CMK (cell line): ENCODE data around the gene CAPN11.
"Not testable (repeated sequence)": the region's sequence is repeated elsewhere in the genome, so short reads cannot be mapped to it uniquely, and the experiment has no call there.

Experiments
- DNase-seq: peaks from one replicate; pipeline ENCODE4 v3.0.0-alpha.2; 2010; ENCODE audit warnings: low read depth

Gene CAPN11

DNA sequence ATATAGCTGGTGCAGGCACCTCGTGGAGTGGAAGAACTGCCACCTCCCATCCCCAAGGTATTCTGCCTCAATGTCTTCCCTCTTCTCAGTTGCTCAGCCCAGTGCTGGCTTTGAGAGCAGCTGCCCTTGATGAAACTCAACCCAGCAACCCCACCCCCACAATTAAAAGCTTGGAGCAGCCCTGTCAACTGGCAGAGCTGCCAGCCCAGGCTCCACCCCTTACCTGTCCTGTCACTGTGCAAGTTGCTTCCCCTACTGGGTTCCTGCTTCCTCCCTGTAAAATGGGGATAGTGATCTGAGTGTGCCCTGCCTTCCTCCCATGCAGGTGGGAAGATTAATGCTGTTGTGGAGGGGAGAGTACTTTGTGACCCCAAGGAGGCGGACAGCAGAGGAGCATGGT is 26.7 kb upstream of the CAPN11 start:
- DNase-seq: no peak

DNA sequence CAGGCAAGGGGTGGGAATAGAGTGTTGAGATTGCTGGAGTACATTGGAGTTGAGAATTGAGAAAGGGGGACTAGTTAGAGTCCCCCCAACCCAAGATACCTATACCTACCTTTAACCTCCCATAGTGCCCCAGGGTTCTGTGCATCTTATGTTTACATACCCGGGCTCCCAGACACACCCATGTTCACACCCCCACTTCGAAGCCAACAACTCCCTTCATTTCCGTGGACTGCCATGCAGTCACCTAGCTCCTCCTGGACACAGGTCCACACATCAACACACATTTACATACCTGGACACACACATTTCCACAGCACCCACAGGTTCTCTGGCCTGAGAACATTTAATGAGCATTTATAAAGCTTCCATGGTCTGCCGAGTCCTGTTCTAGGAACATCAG is 26.1 kb upstream of the CAPN11 start:
- DNase-seq: no peak

DNA sequence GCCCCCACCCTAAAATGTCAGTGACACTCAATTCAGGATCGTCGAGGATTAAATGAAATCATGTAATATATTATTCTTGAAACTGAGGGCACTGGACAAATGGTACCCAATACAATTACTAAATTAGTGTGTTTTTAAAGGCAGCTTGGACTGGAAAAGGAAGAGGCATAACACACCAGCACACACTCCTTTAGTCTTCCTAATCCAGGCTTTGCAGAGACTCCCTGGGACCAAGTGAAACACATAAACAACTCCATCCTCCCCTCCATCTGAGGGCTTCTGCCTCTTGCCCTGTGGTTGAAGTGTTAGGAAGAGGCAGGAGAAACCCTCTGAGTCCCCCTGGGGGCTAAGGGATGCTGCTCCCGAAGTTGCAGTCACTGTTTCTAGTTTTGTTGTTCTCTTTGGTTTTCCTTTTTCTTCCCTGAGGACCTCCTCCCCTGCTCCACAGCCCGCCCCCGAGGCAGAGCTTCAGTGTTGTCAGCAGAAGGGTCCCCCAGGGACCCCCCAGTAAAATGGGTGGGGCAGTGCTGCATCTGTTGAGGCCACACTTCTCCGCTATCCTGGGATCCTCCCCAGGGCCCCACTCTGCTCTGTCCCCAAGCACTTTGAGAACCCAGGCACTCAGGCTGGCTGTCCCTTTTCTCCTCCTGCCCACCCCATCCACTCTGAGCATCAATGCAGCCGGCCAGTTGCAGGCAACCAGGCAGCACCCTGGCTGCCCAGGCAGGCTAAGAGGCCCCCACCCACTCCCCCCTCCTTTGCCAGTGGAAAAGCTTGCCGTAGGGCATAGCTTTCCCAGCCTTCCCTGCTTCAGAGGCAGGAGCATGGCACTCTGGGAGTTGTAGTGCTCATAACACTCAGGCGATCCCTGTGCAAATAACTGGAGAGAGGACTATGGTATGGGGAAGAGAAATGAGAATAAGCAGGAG is 25.4 kb upstream of the CAPN11 start:
- DNase-seq: no peak

GRCh38 chr6:44133981-44134711 is 24.5 kb upstream of the CAPN11 start:
- no peak for DNase-seq

- DNase-seq: no peak
These were observed 23.4 kb upstream of the CAPN11 start for GRCh38 chr6:44135173-44135758.

GRCh38 chr6:44135875-44136274 is 22.7 kb upstream of the CAPN11 start:
- DNase-seq: no peak

- DNase-seq: no peak
These were observed 19.8 kb upstream of the CAPN11 start for GRCh38 chr6:44138717-44139350.

GRCh38 chr6:44139351-44139743 is 19.3 kb upstream of the CAPN11 start:
- no peak for DNase-seq

DNA sequence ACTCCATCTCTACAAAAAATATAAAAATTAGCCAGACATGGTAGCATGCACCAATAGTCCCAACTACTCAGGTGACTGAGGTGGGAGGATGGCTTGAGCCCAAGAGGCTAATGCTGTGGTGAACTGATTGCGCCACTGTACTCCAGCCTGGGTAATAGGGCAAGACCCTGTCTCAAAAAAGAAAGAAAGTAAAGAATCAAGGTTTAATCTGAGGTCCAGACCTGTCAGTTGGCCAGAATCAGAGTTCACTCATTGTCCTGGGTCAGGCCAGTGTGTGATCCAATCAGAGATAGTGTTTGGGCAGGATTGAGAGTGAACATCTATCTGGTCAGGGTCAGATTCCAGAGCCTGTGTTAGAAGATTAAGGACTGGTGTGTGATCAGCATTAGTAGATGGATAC is 15.8 kb upstream of the CAPN11 start:
- DNase-seq: no peak

- no peak for DNase-seq
These were observed 14.9 kb upstream of the CAPN11 start for GRCh38 chr6:44143731-44144130.

- not testable (repeated sequence) for DNase-seq
These were observed 14.1 kb upstream of the CAPN11 start for GRCh38 chr6:44144536-44144935.

GRCh38 chr6:44145839-44146238 is 12.8 kb upstream of the CAPN11 start:
- DNase-seq: no peak

DNA sequence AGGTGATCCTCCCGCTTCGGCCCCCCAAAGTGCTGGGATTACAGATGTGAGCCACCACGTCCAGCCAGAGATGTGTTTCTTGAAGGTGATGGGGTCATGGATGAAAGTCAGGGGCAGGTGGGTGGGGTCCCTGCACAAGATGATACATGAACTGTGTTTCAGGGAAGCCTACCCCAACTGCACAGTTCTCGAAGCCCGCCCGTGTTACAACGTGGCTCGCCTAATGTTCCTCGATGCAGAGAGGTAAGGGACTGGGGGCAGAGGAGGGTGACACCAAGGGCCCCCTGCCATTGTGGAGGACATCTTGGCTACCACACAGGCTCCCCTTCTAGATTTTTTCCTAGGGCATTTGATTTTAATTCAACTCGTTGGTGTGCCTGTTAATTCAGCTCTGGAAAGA is 11.9 kb upstream of the CAPN11 start:
- DNase-seq: no peak

DNA sequence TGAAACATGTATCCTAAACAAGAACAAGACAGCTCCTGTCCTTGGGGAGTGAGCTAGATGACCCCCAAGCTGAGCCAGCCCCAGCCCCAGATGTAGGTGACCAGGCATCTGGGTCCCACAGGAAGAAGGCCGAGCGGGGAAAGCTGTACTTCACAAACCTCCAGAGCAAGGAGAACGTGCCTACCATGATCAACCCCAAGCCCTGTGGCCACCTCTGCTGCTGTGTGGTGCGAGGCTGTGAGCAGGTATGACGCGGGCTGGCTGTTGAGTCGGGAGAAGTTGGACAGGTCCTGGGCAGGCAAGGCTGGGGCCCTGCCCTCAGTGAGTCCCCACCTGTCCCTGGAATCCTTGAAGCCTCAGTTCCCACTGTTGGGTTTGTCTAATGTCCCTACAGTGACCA is 11.4 kb upstream of the CAPN11 start:
- no peak for DNase-seq

DNA sequence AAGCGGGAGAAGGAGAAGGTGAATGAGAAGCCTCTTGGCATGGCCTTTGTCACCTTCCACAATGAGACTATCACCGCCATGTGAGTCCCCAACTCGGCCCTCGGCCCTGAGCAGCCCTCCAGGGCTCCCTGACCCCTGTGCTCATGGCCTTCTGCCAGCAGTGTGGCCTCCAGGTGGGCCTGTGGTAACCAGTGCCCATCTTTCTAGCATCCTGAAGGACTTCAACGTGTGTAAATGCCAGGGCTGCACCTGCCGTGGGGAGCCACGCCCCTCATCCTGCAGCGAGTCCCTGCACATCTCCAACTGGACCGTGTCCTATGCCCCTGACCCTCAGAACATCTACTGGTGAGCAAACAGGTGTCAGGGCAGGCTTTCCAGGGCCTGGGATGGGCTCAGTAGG is 10.3 kb upstream of the CAPN11 start:
- no peak for DNase-seq

GRCh38 chr6:44149369-44150012 is 9.1 kb upstream of the CAPN11 start:
- no peak for DNase-seq

DNA sequence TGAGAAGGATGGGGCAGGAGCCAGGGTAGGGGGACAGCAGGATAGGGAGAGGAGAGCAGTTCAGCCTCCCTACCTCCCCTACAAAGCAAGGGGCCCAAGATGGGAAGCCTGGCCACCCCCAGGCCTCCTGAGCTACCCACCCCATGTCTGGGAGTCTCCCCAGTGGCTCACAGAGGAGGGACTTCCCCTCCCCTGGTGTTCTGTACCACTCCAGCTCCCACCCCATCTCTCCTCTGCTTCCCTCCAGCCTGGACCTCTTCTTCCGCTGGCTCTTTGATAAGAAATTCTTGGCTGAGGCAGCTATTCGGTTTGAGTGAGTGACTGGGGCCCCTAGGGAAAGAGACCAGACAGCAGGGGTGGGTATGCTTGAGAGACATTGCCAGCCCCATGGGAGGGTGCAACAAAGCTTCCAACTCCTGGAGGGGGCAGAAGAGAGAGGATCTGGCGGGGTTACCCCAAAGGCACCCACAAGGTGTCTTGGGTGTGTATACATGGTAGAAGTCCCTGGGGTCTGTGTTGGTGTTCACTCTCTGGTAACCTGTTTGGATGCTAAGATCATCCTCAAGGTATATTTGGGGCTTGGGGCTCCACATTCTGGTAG is 8.2 kb upstream of the CAPN11 start:
- DNase-seq: no peak

GRCh38 chr6:44151348-44152108 is 7.1 kb upstream of the CAPN11 start:
- no peak for DNase-seq

DNA sequence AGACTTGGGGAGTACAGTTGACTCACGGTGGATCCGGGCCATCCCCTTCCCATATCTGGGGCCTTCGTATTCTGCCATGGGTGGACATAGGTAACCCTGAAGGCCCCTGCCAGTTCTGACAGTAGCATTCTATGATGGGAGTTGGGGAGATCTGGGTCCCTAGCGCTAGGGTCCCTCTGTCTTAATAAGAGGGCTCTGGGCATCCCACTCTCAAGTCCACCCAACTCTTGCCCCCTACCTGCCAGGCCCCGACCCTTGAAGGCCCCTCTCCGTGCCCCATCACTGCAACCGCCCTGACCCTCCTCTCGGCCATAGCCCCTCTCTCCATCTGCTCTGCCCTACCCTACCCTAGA is 6.5 kb upstream of the CAPN11 start:
- DNase-seq: no peak

GRCh38 chr6:44152533-44152932 is 6.1 kb upstream of the CAPN11 start:
- no peak for DNase-seq

DNA sequence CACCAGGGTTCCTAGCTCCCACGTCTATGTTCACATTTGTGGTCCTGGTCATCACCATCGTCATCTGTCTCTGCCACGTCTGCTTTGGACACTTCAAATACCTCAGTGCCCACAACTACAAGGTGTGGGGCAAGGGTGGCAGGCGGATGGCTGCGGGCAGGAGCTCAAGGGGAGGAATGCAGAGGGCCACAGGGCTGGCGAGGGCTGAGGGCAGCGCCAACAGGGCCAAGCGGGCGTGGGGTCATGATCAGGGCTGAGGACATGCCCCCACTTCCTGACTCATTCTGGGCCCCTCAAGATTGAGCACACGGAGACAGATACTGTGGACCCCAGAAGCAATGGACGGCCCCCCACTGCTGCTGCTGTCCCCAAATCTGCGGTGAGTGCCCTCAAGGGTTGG is 4.6 kb upstream of the CAPN11 start:
- no peak for DNase-seq
